Mammary epithelial cell (primary cell): ENCODE data around the gene DDC.
"Not testable (repeated sequence)": the region's sequence is repeated elsewhere in the genome, so short reads cannot be mapped to it uniquely, and the experiment has no call there.

Experiments
- CTCF ChIP-seq, 2 donors: IDR thresholded peaks in 1 of 2; conservative IDR thresholded peaks in 1 of 2; 2 replicates each; pipeline ENCODE4 v1.5.1; 2011 to 2012; ENCODE audit warnings: inconsistent platforms in 2 of 2, low read length in 2 of 2, mild to moderate bottlenecking in 2 of 2, control low read depth in 1 of 2, low read depth in 1 of 2; ENCODE audit not compliant: insufficient read depth in 1 of 2; ENCODE audit errors: extremely low read depth in 1 of 2
- EZH2 ChIP-seq: IDR thresholded peaks from 2 replicates; pipeline ENCODE4 v1.6.1; 2012; ENCODE audit warnings: low read length, inconsistent platforms, borderline replicate concordance

DNA sequence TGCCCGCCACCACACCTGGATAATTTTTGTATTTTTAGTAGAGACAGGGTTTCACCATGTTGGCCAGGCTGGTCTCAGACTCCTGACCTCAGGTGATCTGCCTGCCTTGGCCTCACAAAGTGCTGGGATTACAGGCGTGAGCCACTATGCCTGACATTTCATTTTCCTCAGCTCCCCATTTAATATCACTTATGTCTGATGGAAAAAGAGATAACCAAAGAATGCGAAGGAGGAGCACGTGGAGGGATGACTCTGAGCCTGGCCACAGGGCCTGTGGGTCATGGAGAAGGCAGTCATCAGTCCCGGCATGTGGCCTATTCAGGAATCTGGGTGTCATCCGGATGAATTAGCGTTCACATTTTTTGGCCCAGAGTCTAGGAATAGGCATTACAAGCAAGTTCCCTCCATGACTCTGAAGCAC is 29.9 kb downstream of the DDC start:
- not testable (repeated sequence) for TF ChIP-seq CTCF (conservative IDR thresholded peaks at IDR 0.05 in 1 of 2, IDR thresholded peaks at IDR 0.05 in 1 of 2; ENCODE audit: extremely low read depth in 1 of 2, insufficient read depth in 1 of 2, low read depth in 1 of 2, low read length in 2 of 2); EZH2
